Measurements from ENCODE around the gene ARFGAP2. TPM values are rescaled to one million over a fixed set of nuclear protein-coding genes. Genes with fewer than 3 reads are reported as not detected.
A peak's percentile ranks its signal among the peaks of the same experiment; 100 is the strongest.

Gene ARFGAP2
- total and polyA plus RNA-seq, 9 of the 15 experiments (the other 6 are each of a cell fraction or from before 2014, with no cell fraction given), result 29.1 to 140 (median 90.1) TPM

- TF ChIP-seq RBBP5 (IDR thresholded peaks at IDR 0.05; ENCODE audit: borderline replicate concordance, insufficient read depth, low read length, poor library complexity, severe bottlenecking), result peak; percentile 67
- TF ChIP-seq STAG1 (CRISPR knock-in tag; IDR thresholded peaks at IDR 0.05; ENCODE audit: borderline replicate concordance), result 0 out of 2 replicates have a peak, but pooled peaks have one; percentile 44
Observed at GRCh38 chr11:47186076-47186699, 9.5 kb upstream of the ARFGAP2 start, which contains the start of gene PACSIN3 (continued).

- intact Hi-C loops (cut with micrococcal nuclease), result no loop called here
- no peaks in the 10 kb centered on the region for H3K9me3 ChIP-seq (replicated peaks; ENCODE audit: control insufficient read depth, insufficient read depth, low read depth, low read length)
- no peaks in the 10 kb centered on the region for H3K36me3 ChIP-seq (ENCODE audit: control insufficient read depth, insufficient read depth, low read length)
- in situ Hi-C loops (cut with MboI), result no loop called here
- H3K27ac ChIP-seq (ENCODE audit: extremely low read depth, low read depth, low read length), result peak overlapping the region; percentile 56; the same call in 1 of the 3 replicates
- H3K79me2 ChIP-seq (ENCODE audit: control insufficient read depth, insufficient read depth, low read length), result no peaks in the 10 kb centered on the region
- FAIRE-seq (no peak), ATAC-seq (peak; percentile 61), DNase-seq (ENCODE audit: extremely low read depth in 1 of 4, low spot score in 3 of 4) (peak in 2 of 4 experiments; percentile 29 to 30)
- H3K4me2 ChIP-seq (ENCODE audit: insufficient read depth, low read length), result peak overlapping the region; percentile 72
- H2AFZ ChIP-seq (ENCODE audit: low read depth, low read length), result peak overlapping the region; percentile 86
- H3K9me1 ChIP-seq (ENCODE audit: control insufficient read depth, insufficient read depth, low read length), result no peaks in the 10 kb centered on the region
- ChIA-PET POLR2A (interaction anchor here (0.9 to 2.0 kb wide), 3 partner anchors 13 to 30 kb away, joined by 4 to 7 read pairs (median 5); partner anchors contain the start of gene DDB2), CTCF (ENCODE audit: low intra/inter-chr PET ratio) (no interaction called here)
- no TSS peak for BruUV-seq (replicated peaks)
- peaks cover 2 to 7% of the 10 kb centered on the region in 2 experiments; a peak in 2 of 5 replicates for H3K27me3 ChIP-seq (ENCODE audit: control insufficient read depth in 2 of 2, insufficient read depth in 2 of 2, low read length in 2 of 2)
- H4K20me1 ChIP-seq (replicated peaks; ENCODE audit: control insufficient read depth, insufficient read depth, low read length), result no peaks in the 10 kb centered on the region
- peak overlapping the region; percentile 61 for H3K4me3 ChIP-seq
- WGBS (ENCODE audit: insufficient coverage, low coverage, missing lambda C conversion rate), result 31% methylated on average over 30 of the region's 50 CpGs
- H3K9ac ChIP-seq (ENCODE audit: insufficient read depth in 1 of 2, low read depth in 2 of 2, low read length in 2 of 2), result peak overlapping the region; percentile 64 to 93
- H3K4me1 ChIP-seq (replicated peaks in 1 of 2; ENCODE audit: control insufficient read depth in 2 of 2, insufficient read depth in 2 of 2, low read length in 2 of 2), result peaks cover 7 to 38% of the 10 kb centered on the region in 2 experiments
- TF ChIP-seq ELF2 (CRISPR knock-in tag; IDR thresholded peaks at IDR 0.05) (no peak), NFIC (IDR thresholded peaks at IDR 0.05) (peak; percentile 55), L3MBTL2 (IDR thresholded peaks at IDR 0.05) (peak; percentile 26; the same call in 1 of the 2 replicates), ZBTB33 (CRISPR knock-in tag; IDR thresholded peaks at IDR 0.05) (peak; percentile 92), PCBP1 (IDR thresholded peaks at IDR 0.05; ENCODE audit: low read depth, low read length, poor library complexity, severe bottlenecking) (peak; percentile 34), ZBTB7A (IDR thresholded peaks at IDR 0.05; ENCODE audit: borderline replicate concordance, control insufficient read depth, low read depth, low read length) (peak; percentile 36; the same call in 1 of the 2 replicates), ZNF76 (CRISPR knock-in tag; IDR thresholded peaks at IDR 0.05; ENCODE audit: borderline replicate concordance) (no peak), ATF7 (IDR thresholded peaks at IDR 0.05) (0 out of 2 replicates have a peak, but pooled peaks have one; percentile 30), MEF2D (tag; conservative IDR thresholded peaks at IDR 0.05; ENCODE audit: low read depth) (no peak), PRDM10 (IDR thresholded peaks at IDR 0.05; ENCODE audit: partially characterized antibody) (peak; percentile 62), ZNF384 (IDR thresholded peaks at IDR 0.05; ENCODE audit: low read depth, low read length) (no peak)
Observed at GRCh38 chr11:47185305-47186075, 8.8 kb upstream of the ARFGAP2 start.
